HG02840 (cell line): ENCODE results near the gene SLC17A3.

Source experiments
- ATAC-seq: cut with Tn5 transposase; IDR thresholded peaks from one replicate; pipeline ENCODE4 v1.9.1; 2021; ENCODE audit warnings: mild to moderate bottlenecking, moderate library complexity, moderate number of reproducible peaks; ENCODE audit not compliant: unreplicated experiment, low FRiP score

Gene SLC17A3

GRCh38 chr6:25892877-25893276 is 18.8 kb upstream of the SLC17A3 start:
- ATAC-seq: no peak

- no peak for ATAC-seq
Measured at GRCh38 chr6:25889877-25890853, 16.1 kb upstream of the SLC17A3 start.

GRCh38 chr6:25888626-25889025 is 14.6 kb upstream of the SLC17A3 start:
- no peak for ATAC-seq

- no peak for ATAC-seq
Measured at GRCh38 chr6:25886066-25886465, 12.0 kb upstream of the SLC17A3 start.

- ATAC-seq: no peak
Measured at GRCh38 chr6:25883991-25884390, 9.9 kb upstream of the SLC17A3 start.

- ATAC-seq: no peak
Measured at GRCh38 chr6:25883536-25883935, 9.5 kb upstream of the SLC17A3 start.

- no peak for ATAC-seq
Measured at GRCh38 chr6:25882051-25882496, 8.0 kb upstream of the SLC17A3 start.

GRCh38 chr6:25880601-25881000 is 6.6 kb upstream of the SLC17A3 start:
- ATAC-seq: no peak

GRCh38 chr6:25878721-25879322 is 4.8 kb upstream of the SLC17A3 start:
- no peak for ATAC-seq

- no peak for ATAC-seq
Measured at GRCh38 chr6:25875926-25876602, 2.0 kb upstream of the SLC17A3 start.

- no peak for ATAC-seq
Measured at GRCh38 chr6:25875563-25875905, 1.5 kb upstream of the SLC17A3 start.

GRCh38 chr6:25874822-25875562 is 949 bp upstream of the SLC17A3 start:
- ATAC-seq: no peak

GRCh38 chr6:25872814-25873213 is 1.2 kb downstream of the SLC17A3 start:
- no peak for ATAC-seq

GRCh38 chr6:25869840-25870239 is 4.2 kb downstream of the SLC17A3 start:
- no peak for ATAC-seq

GRCh38 chr6:25868436-25869183 is 5.4 kb downstream of the SLC17A3 start:
- ATAC-seq: no peak

- no peak for ATAC-seq
Measured at GRCh38 chr6:25866011-25866410, 8.0 kb downstream of the SLC17A3 start.

GRCh38 chr6:25863360-25863759 is 10.7 kb downstream of the SLC17A3 start:
- ATAC-seq: no peak

GRCh38 chr6:25862199-25862598 is 11.8 kb downstream of the SLC17A3 start:
- ATAC-seq: no peak

- ATAC-seq: no peak
Measured at GRCh38 chr6:25852756-25853155, 21.3 kb downstream of the SLC17A3 start.

GRCh38 chr6:25851961-25852360 is 22.1 kb downstream of the SLC17A3 start:
- no peak for ATAC-seq
